HL-60/S4 treated with retinoic acid at 250 ng/mL for 4 days and 3 days (cell line): ENCODE results near the gene MTCL1.

Experiments used
- in situ Hi-C: fragments of 300-500 bp; cut with MboI; formaldehyde crosslinking; loops from 2 replicates; pipeline ENCODE4 v1.7.0; 2022; ENCODE audit warnings: low sequenced_read_pairs

MTCL1 gene

GRCh38 chr18:8806100-8806797, 100.9 kb downstream of the MTCL1 start:
- in situ Hi-C loops = no loop called here

- in situ Hi-C loops = no loop called here
Observed at GRCh38 chr18:8806798-8807487, 101.6 kb downstream of the MTCL1 start.

- in situ Hi-C loops = no loop called here
Observed at GRCh38 chr18:8807488-8807805, 102.1 kb downstream of the MTCL1 start.

GRCh38 chr18:8808001-8808400, 102.6 kb downstream of the MTCL1 start:
- in situ Hi-C loops = no loop called here

GRCh38 chr18:8809514-8809913, 104.2 kb downstream of the MTCL1 start:
- in situ Hi-C loops = no loop called here

- in situ Hi-C loops = no loop called here
Observed at GRCh38 chr18:8810157-8810556, 104.8 kb downstream of the MTCL1 start.

GRCh38 chr18:8811115-8811514, 105.8 kb downstream of the MTCL1 start:
- in situ Hi-C loops = no loop called here

- in situ Hi-C loops = no loop called here
Observed at GRCh38 chr18:8812631-8813030, 107.3 kb downstream of the MTCL1 start.

- in situ Hi-C loops = no loop called here
Observed at GRCh38 chr18:8813611-8814010, 108.3 kb downstream of the MTCL1 start.

GRCh38 chr18:8814206-8814605, 108.8 kb downstream of the MTCL1 start:
- in situ Hi-C loops = no loop called here

GRCh38 chr18:8816220-8816619, 110.9 kb downstream of the MTCL1 start:
- in situ Hi-C loops = no loop called here

GRCh38 chr18:8816816-8817215, 111.5 kb downstream of the MTCL1 start:
- in situ Hi-C loops = no loop called here

- in situ Hi-C loops = no loop called here
Observed at GRCh38 chr18:8818982-8819381, 113.6 kb downstream of the MTCL1 start.

- in situ Hi-C loops = no loop called here
Observed at GRCh38 chr18:8820396-8821082, 115.2 kb downstream of the MTCL1 start.

- in situ Hi-C loops = no loop called here
Observed at GRCh38 chr18:8821083-8821465, 115.7 kb downstream of the MTCL1 start.

GRCh38 chr18:8821531-8821930, 116.2 kb downstream of the MTCL1 start:
- in situ Hi-C loops = no loop called here

- in situ Hi-C loops = no loop called here
Observed at GRCh38 chr18:8822643-8823042, 117.3 kb downstream of the MTCL1 start.

GRCh38 chr18:8823530-8823929, 118.2 kb downstream of the MTCL1 start:
- in situ Hi-C loops = no loop called here

- in situ Hi-C loops = no loop called here
Observed at GRCh38 chr18:8824846-8825245, 119.5 kb downstream of the MTCL1 start.

GRCh38 chr18:8825273-8825672, 119.9 kb downstream of the MTCL1 start:
- in situ Hi-C loops = no loop called here

GRCh38 chr18:8825729-8826375, 120.5 kb downstream of the MTCL1 start:
- in situ Hi-C loops = no loop called here

- in situ Hi-C loops = no loop called here
Observed at GRCh38 chr18:8826514-8826913, 121.2 kb downstream of the MTCL1 start.
